TTC549 (cell line): Measurements from ENCODE around the gene SULT1E1.
"Not testable (repeated sequence)": the region's sequence is repeated elsewhere in the genome, so short reads cannot be mapped to it uniquely, and the experiment has no call there.

ENCODE experiments used
- FAIRE-seq: peaks from 2 replicates; lab custom pipeline; 2012; peaks lifted over from hg19 to GRCh38; lab: Jason Lieb, UNC

SULT1E1 gene

DNA sequence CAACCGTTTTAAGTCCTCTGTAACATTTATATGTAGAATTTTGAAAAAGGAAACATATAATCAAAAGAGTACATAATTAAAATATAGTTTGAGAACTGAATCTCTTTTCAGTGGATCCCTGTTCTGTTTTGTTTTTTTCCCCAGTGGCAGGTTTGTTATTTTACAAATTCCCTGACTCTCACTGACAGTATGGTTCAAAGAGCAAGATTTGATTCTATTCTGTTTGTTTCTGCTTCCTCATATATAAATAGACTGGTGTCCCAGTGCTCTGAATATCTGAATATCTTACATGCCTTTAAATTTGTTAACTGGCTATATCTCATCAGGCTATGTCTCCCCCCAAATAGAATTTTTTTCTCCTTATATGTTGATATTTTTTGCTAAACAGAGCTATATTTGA is 16.6 kb downstream of the SULT1E1 start:
- FAIRE-seq: no peak

DNA sequence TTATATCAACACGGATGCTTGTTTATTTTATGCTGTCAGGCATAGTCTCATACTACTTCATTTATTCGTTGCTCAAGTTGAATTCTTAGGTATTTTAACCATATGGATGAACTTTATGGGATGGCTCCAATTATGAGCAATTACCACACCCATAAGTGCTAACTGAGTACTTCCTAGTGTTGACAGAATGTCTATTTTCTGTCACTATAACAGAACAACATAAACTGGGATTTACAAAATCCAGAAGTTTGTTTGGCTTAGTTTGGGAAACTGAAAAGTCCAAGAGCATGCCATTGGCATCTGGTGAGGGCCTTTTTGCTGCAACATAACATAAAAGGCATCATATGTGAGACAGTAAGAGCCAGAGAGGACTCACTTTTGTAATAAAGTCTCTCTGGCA is 21.0 kb downstream of the SULT1E1 start:
- no peak for FAIRE-seq

DNA sequence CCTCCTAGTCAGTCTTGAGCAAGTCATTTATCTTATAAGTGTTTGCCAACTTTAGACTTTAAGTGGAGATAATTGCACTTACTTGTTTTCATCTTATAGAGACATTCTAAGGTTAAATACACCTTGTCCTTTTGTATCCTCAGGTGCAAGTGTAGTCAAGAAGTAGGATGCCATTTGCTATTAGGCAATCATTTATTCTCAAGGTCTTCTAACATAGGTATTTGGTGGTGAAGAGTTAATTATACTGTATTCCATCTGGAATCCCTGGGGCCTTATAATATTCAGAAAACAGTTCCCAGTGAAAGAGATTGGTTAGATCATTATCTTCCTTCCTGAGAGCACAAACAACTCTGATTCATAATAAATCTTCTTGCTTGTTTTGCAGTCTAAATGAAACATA is 23.7 kb downstream of the SULT1E1 start:
- no peak for FAIRE-seq

DNA sequence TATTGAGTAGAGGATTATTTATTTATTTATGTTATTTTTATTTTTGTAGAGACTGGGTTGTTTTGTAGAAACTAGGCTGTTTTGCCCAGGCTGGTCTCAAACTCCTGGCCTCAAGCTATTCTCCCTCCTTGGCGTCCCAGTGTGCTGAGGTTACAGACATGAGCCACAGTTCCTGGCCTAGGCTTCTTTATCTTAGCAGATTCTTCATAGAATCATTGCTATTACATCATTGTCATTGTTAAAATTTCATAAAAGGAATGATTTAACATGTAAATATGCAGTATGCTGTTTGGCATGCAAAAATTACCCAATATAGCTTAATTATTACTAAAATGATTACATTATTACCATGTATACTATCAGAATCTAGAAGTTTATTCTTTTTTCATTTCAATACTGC is 24.2 kb downstream of the SULT1E1 start:
- FAIRE-seq: no peak

DNA sequence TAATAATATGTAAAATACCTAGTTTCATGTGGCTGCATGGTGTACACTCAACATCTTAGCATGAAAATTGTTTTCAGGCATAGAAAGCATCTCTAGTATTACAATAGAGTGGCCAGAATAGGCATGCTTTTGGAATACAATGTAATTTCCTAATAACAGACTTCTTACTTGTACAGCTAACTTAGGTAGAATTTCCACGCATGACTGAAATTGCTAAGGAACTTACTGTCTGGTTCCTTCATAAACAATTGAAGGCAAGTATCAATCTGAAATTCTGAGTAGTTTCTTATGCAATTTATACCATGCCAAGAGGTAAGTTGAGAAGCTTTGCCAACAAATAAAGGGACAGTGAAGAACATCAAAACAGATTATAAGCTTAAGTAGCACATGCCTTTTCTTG is 26.7 kb downstream of the SULT1E1 start:
- no peak for FAIRE-seq

DNA sequence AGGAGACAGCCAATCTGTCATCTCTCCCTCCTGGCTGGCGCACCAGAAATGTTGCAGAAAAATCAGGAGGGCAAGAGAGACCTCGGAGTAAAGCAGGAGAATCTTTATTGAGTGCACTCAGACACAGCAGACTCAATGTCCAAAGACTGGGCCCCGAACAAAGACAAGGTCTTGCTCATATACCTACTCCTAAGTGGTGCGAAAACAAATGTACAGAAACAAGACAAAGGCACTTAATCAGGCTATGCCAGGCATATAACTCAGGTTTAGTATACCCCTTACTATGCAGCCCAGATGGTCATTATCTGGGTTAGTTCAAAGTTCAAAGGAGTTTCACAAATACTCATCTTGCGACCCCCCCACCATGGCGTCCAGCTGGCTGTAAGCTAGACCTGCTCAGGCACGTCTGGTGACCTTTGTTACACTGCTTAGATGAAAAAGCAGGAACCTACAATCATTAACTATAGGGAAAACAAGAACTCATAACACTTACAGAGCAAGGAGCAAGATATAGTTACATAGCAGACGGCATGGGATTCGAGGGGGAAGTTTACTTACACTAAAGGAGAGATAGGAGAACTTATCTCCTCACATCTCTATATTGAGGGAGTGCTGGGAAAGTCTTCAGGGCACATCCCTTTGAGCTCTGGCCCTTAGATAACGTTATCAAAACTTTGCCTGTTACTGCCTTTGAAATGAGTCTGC is 27.5 kb downstream of the SULT1E1 start:
- no peak for FAIRE-seq

DNA sequence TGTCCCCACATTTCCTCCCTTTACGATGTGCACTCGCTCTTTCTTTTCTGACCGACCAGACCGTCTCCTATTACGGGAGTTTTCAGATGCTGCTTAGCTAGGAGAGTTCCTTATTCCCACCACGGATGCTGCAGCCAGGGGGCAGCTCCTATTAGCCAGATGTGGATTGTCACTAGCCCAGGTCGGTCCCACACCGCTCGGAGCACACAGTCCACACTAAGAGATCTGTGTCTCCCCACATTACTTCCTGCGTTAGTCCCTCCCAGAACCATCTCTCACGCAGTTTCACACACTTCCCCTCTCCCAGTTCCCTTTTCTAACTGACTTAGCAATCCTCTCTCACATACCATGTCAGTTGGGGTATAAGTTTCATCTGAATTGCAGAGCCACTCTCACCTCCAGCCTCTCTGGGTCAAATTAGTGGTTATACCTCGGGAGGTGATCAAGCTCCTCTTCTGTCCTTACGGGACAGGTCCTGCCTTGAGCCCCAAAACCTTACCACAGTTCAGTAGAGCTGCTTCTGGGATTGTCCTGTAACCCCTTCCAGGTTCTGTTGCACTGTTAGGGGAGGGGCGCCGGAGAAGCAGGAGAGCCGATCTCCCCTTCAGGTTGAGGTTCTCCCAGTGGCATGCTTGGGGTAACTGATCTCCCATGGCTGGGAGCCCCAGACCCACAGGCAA is 28.2 kb downstream of the SULT1E1 start:
- no peak for FAIRE-seq

DNA sequence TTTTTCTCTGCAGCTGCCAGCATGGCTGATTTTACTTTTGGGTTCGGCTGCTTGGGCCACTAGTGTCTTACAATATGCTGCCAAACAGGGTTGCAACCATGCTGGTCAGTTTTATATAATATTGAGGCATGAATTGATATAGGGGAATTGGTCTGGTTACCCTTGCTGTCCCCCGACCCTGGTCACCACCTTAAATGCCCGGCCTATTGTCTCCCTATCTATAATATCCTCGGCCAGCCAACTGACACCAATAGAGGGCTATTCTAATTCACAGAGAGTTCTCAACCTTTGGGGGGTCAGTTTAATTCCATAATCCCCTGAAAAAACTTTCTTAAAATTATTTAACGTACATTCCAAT is 28.7 kb downstream of the SULT1E1 start:
- no peak for FAIRE-seq

DNA sequence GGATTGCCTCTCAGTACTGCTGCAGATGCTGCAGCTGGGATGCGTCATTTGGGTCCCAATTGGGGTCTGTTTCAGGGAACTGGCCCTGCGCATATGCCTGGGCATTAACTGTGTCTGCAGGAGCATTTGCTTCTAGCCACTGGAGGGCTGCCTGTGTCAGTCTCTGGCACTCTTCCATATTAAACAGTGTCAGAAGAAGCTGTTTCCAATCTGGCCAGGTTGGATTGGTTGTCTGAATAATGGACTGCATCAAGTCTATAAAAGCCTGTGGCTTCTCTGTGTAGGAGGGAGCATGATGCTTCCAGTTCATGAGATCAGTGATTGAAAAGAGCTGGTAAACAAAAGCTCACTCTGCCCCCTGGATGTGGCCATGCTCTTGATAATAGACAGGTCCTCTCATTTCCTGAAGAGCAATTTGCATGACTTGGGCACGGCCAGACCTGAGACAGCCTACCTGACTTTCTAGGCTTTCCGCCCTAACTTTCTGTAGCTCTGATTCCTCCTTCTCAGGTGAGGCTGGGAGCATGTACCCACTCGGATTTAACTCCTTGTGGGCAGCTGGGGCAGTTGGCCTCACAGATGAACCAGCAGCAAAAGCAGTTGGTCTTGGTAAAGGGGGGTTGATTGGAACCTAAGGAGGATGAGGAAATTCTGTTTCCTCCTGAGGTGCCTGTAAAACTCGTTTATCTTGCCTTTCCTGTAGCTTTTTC is 29.2 kb downstream of the SULT1E1 start:
- no peak for FAIRE-seq

DNA sequence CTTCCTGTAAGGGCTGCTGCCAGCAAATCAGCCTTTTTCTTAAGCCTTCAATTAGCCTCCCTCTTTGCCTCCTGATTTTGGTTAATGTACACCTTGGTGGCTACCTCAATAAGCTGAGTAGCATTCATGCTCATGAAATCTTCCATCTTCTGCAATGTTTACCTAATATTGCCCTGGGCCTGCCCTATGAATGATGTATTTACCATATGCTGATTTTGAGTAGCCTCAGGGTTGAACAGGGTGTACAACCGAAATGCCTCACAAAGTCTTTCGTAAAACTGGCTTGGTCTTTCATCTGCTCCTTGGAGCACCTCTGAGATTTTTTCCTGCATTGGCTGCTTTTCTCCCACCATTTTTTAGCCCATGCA is 29.8 kb downstream of the SULT1E1 start:
- FAIRE-seq: no peak

DNA sequence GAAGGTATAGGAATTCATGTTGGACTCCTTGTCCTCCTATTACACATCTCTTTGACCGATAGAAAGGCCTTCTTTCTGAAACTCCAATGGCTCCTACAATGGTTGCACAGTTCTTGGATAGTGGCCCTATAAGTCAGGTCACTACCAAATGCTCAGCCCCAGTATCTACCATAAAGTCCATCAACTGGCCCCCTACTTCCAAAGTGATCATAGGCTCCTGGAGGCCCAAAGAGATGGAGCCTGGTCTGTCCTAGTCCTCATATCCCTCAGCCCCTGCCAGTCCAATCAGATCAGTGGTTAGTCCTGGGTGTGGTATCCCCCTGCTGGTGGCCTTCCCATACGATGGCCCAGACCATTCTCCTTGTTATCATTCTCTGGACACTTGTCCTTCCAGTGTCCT is 30.3 kb downstream of the SULT1E1 start:
- FAIRE-seq: no peak

DNA sequence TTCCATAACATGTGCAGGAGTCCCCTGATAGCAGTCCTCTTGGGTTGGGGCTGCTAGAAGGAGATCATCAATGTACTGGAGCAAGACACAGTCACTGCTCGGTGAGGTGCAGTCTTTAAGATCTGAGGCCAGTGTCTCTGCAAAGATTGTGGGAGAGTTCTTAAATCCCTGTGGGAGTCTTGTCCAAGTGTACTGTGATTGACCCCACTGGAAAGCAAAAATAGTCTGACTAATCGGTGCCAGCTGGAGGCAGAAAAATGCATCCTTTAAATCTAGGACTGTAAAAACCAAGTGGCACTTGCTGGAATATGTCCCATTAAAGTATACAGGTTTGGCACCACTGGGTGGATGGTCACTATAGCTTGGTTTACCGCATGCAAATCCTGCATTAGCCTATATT is 31.1 kb downstream of the SULT1E1 start:
- no peak for FAIRE-seq

DNA sequence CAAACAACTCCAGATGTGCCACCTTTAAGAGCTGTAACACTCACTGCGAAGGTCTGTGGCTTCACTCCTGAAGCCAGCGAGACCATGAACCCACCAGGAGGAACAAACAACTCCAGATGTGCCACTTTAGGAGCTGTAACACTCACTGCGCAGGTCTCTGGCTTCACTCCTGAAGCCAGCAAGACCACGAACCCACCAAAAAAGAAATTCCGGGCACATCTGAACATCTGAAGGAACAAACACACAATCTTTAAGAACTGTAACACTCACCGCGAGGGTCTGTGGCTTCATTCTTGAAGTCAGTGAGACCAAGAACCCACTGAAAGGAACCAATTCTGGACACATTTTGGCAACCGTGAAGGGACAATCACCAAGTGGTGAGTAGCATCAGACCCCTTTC is 34.9 kb downstream of the SULT1E1 start:
- FAIRE-seq: not testable (repeated sequence)

DNA sequence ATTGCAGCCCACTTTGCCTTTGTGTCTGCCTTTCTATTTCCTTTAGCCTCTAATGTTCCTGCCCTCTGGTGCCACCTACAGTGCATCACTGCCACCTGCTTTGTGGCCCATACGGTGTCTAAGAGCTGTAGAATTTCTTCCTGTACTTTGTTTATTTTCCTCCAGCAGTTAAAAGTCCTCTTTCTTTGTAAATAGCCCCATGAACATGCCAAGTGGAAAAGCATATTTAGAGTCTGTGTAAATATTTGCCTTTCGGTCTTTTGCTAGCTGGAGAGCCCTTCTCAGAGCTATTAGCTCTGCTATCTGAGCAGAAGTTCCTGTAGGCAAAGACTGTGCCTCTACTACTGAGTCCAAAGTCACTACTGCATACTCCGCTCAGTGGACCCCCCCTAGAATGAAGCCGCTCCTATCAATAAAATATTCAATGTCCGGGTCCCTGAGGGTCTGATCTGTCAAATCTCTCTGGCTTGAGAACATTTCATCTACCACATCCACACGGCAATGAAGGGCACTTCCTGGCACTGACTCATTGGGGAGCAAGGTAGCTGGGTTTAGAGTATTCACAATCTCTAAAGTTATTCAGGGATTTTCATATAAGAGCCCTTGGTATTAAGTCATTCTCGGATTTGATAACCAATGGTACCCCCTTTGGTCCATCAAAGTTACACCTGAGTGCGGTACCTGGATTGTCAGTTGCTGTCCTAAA is 36.3 kb downstream of the SULT1E1 start:
- no peak for FAIRE-seq

DNA sequence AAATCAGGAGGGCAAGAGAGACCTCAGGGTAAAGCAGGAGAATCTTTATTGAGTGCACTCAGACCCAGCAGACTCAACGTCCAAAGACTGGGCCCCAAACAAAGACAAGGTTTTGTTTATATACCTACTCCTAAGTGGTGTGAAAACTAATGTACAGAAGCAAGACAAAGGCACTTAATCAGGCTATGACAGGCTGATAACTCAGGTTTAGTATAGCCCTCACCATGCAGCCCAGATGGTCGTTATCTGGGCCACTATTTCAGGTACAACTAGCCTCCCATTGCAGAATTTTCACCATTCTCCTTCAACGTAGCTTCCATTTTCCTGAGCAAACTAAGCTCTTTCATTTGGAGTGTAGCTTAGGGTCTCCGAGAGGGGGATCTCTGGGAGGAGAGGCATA is 36.9 kb downstream of the SULT1E1 start:
- FAIRE-seq: no peak

DNA sequence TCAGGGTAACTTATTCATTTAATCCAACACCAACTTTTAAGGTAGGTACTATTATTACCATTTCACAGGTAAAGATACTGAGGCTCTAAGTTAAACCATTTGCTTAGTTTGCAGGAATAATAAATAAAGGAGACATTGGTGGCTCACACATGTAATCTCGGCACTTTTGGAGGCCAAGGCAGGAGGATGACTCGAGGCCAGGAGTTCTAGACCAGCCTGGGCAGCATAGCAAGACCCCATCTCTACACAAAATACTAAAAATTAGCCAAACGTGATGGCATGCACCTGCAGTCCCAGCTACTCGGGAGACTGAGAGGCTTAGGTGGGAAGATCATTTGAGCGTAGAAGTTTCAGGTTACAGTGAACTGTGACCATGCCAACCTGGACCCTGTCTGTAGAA is 37.7 kb downstream of the SULT1E1 start:
- FAIRE-seq: no peak

DNA sequence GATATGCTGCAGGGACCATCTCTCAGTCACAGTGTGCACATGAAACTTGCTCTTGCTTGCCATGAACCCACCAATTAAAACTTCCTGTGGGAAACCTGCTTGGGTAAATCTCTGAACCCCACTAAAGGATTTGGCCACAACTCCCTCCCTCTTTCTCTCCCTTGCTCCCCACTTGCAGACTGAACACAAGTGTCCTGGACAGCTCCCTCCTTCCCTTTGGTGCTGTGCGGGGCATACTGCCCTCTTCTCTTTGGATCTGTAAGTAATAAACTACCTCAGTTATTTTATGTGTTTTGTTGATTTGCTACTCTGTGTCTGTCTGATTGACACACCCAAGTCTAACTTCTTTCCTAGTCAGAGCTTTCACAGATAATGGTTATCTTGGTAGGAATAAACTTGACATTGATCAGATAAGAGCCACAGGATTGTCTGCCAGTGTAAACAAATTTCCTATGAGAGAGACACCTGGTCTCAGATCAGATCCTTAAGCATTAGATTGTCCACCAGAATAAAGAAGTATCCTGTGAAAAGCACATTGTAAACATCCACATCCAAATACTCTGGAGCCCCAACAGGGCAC is 41.8 kb downstream of the SULT1E1 start:
- no peak for FAIRE-seq

DNA sequence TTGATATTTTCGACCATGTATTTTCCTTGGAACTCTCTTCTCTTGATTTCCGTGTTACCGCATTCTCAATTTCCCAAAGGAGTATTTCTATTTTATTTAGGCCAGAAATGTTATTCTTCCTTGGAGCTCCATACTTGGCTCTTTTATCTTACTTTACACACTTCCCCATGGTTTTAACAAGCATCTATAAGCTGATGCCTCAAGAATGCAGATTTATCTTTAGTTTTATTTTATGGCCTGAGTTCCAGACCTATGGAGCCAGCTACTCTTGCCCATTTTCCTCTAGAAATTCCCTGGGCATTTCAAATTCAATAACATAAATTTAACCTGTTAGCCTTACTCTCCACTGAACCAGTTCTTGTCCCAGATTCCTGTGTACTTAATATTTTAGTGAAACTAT is 43.7 kb downstream of the SULT1E1 start:
- no peak for FAIRE-seq

DNA sequence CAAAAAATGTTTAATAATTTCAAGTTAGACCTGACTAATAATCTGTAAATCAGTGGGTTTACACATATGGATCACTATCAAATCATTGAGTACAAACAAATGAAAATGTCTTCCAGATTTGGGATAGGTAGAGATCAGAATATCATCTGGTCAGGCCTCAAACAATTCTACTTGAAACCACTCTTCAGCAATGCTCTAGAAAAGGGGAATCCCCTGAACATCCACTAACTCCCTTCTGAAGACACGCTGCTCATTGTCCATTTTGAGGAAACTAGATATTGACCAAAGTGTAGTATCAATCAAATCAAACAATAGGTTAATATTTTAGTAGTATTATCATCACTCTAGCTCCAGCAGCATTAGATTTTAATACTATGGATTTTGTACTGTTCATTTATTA is 46.3 kb downstream of the SULT1E1 start:
- no peak for FAIRE-seq

DNA sequence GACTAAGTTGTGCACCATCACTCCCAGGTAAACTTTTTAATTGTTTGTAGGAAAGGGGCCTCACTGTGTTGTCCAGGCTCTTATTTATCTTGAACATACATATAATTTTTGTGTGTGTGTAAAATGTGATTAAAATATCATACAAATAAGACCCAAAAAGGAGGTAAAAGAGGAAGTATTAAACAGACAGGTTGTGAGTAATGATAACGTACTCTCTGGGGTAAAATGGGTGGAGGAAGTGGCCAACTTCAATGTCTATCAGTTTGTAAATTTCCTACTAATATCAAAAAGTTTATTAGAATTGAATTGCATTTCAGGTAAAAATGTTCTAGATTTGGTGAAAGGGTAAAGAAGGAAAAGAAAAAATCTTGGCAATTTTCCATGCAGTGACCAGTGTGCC is 48.8 kb downstream of the SULT1E1 start:
- FAIRE-seq: no peak

DNA sequence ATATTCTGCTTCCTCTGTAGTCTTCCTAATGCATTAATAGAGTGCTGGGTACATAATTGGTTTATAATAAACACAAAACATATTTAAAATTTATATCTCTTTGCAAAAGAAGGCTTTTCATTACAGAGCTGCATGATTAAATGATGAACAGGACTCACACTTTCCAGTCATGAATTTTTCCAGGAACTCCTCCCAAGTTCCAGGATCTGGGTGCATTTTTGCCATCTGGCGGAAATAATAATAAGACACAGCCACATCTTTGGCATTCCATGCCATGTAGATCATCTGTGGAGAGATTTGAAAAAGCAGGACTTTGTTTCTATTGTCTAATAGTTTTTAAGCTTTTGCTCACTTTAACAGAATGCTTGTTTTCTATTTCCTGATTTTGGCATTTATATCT is 59.3 kb downstream of the SULT1E1 start:
- FAIRE-seq: no peak

DNA sequence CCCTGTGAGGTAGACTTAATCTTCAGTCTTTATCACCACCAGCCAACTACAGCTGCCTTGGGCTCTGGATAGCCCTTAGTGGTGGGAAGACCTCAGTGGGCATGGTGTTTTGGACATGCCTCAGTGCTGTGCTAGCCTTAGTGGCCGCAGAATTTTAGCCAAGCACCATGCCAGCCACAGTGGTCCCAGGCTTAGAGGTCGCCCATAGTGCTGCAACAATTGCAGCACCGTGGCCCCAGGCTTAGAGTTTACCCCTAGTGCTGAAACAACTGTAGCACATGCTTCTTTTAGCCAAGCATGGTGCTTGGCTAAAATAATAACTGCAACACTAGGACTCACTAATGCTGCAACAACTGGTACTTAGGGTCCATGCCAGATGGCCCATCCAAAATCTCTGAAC is 60.6 kb downstream of the SULT1E1 start:
- no peak for FAIRE-seq

DNA sequence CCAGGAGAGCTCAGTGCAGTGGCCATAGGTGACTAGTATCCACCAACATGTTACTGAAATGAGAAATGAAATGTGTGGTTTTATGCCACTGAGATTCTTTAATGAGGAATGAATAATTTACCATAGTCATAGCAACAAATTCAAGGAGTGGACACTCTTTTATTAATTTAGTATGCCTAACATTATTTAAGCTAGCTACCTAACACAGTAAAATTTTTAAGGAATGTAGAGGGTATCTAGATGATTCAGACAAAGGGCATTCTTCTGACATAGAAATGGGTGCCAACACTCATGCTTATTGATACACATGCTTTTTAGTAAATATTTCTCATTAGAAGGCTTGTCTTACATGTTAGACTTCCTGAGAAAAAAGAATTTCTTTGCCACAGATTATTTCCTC is 66.2 kb downstream of the SULT1E1 start:
- no peak for FAIRE-seq
